Panc1 (cell line): ENCODE measurements around the gene ASH1L. TPM values are rescaled to one million over a fixed set of nuclear protein-coding genes. Genes with fewer than 3 reads are reported as not detected.
"Not testable (repeated sequence)": the region's sequence is repeated elsewhere in the genome, so short reads cannot be mapped to it uniquely, and the experiment has no call there.

ENCODE experiments used
- ATAC-seq: fragments of 200-7000 bp; cut with Tn5 transposase; 2 replicates; pipeline ENCODE4 v1.9.1; 2020; ENCODE audit warnings: mild to moderate bottlenecking, moderate library complexity
- BruUV-seq: library from RNA; stranded (reverse); fragments of 400-500 nt; replicated peaks from 2 replicates; lab custom pipeline; 2021; lab: Mats Ljungman, UMichigan
- CTCF ChIA-PET: fragments of 300-600 bp; sonication (Branson Sonifier 250); formaldehyde crosslinking; loops from one replicate; lab custom pipeline; 2022; ENCODE audit warnings: antibody characterized with exemption; lab: Charles Lee
- POLR2A ChIA-PET: fragments of 300-600 bp; sonication (Branson Sonifier 250); formaldehyde crosslinking; loops from one replicate; lab custom pipeline; 2022; ENCODE audit warnings: antibody characterized with exemption; lab: Charles Lee
- DNase-seq: peaks from one replicate; pipeline ENCODE4 v3.0.0-alpha.2; 2010; ENCODE audit warnings: low read depth, low spot score
- H3K27ac ChIP-seq: 2 replicates; pipeline ENCODE4 v1.5.1; 2011; ENCODE audit warnings: mild to moderate bottlenecking, low read length, inconsistent platforms
- H3K27me3 ChIP-seq: fragments of 200-500 bp; sonication (Bioruptor generic); 2 replicates; pipeline ENCODE4 v1.6.0; 2014; ENCODE audit warnings: low read length, inconsistent platforms; ENCODE audit not compliant: control insufficient read depth, insufficient read depth
- H3K36me3 ChIP-seq: fragments of 200-500 bp; sonication (Bioruptor generic); 2 replicates; pipeline ENCODE4 v1.5.1; 2014; ENCODE audit warnings: inconsistent platforms, mild to moderate bottlenecking, low read length, moderate library complexity; ENCODE audit not compliant: control insufficient read depth, insufficient read depth
- H3K4me1 ChIP-seq: 2 replicates; pipeline ENCODE4 v1.5.1; 2011; ENCODE audit warnings: inconsistent platforms, mild to moderate bottlenecking, low read length, moderate library complexity; ENCODE audit not compliant: control insufficient read depth, insufficient read depth
- H3K4me3 ChIP-seq, 2 experiments: 2 replicates each; pipeline ENCODE4 v1.5.1; 2011 to 2012; ENCODE audit warnings: low read depth in 2 of 2, low read length in 2 of 2, mild to moderate bottlenecking in 2 of 2, inconsistent platforms in 1 of 2, moderate library complexity in 1 of 2
- H3K9me3 ChIP-seq: fragments of 200-500 bp; sonication (Bioruptor generic); 2 replicates; pipeline ENCODE4 v1.5.1; 2014; ENCODE audit warnings: low read depth, mild to moderate bottlenecking, inconsistent platforms, low read length, moderate library complexity; ENCODE audit not compliant: control insufficient read depth, insufficient read depth
- CTCF ChIP-seq: fragments of 450-650 bp; IDR thresholded peaks from 2 replicates; pipeline ENCODE4 v1.5.1; 2017; ENCODE audit warnings: mild to moderate bottlenecking
- POLR2AphosphoS5 ChIP-seq: IDR thresholded peaks from 2 replicates; pipeline ENCODE4 v1.6.1; 2012; ENCODE audit warnings: mild to moderate bottlenecking, low read depth, low read length, moderate library complexity
- REST ChIP-seq, 2 experiments: IDR thresholded peaks; 2 replicates each; pipeline ENCODE4 v1.6.1; 2011 to 2012; ENCODE audit warnings: low read depth in 2 of 2, control low read depth in 1 of 2, low read length in 1 of 2, mild to moderate bottlenecking in 1 of 2, moderate library complexity in 1 of 2; ENCODE audit not compliant: insufficient read depth in 1 of 2
- SIN3A ChIP-seq: IDR thresholded peaks from 2 replicates; pipeline ENCODE4 v1.6.1; 2012; ENCODE audit warnings: low read depth, mild to moderate bottlenecking, low read length, moderate library complexity, borderline replicate concordance; ENCODE audit not compliant: insufficient read depth
- TCF7L2 ChIP-seq: IDR thresholded peaks from 2 replicates; pipeline ENCODE4 v1.6.1; 2011; ENCODE audit warnings: mild to moderate bottlenecking, low read depth, low read length, inconsistent platforms
- in situ Hi-C: cut with HindIII; loops from 2 replicates; pipeline ENCODE4 v1.10.0; 2016; ENCODE audit warnings: low sequenced_read_pairs, low pct_unique_long_range_greater_than_20kb
- intact Hi-C: fragments of 100-400 bp; cut with micrococcal nuclease; formaldehyde crosslinking; loops from one replicate; pipeline ENCODE4 v1.10.0; 2022; ENCODE audit not compliant: unreplicated experiment
- total RNA-seq: library from RNA; stranded (reverse); gene quantifications from one replicate; pipeline ENCODE4 v1.2.1, GENCODE V29; 2021; ENCODE audit not compliant: unreplicated experiment

ASH1L gene
- total RNA-seq, 1 experiment from 2014 or later, result 40.9 TPM

- no peak overlapping the region for H3K27ac ChIP-seq
- DNase-seq (no peak), ATAC-seq (no peak)
- no TSS peak for BruUV-seq
- no peaks in the 10 kb centered on the region for H3K9me3 ChIP-seq
- intact Hi-C loops (no loop called here), in situ Hi-C loops (no loop called here)
- H3K4me3 ChIP-seq, result no peak overlapping the region
- no peak for TF ChIP-seq TCF7L2
- TF ChIP-seq REST (IDR thresholded peaks at IDR 0.05; ENCODE audit: insufficient read depth in 1 of 2, low read depth in 2 of 2, low read length in 1 of 2), result no peak
- TF ChIP-seq CTCF, result no peak
- TF ChIP-seq POLR2AphosphoS5, result no peak
- TF ChIP-seq SIN3A, result no peak
- no peaks in the 10 kb centered on the region for H3K4me1 ChIP-seq
- H3K36me3 ChIP-seq, result peaks cover 14% of the 10 kb centered on the region
- CTCF ChIA-PET, result no interaction called here
- H3K27me3 ChIP-seq, result no peaks in the 10 kb centered on the region
- POLR2A ChIA-PET, result no interaction called here
Measured at GRCh38 chr1:155453141-155453540, 109.5 kb downstream of the ASH1L start.

GRCh38 chr1:155451199-155451598 is 111.4 kb downstream of the ASH1L start:
- ChIA-PET CTCF (no interaction called here), POLR2A (no interaction called here)
- H3K27me3 ChIP-seq, result no peaks in the 10 kb centered on the region
- no peak overlapping the region for H3K27ac ChIP-seq
- intact Hi-C loops (no loop called here), in situ Hi-C loops (no loop called here)
- ATAC-seq (no peak), DNase-seq (no peak)
- H3K9me3 ChIP-seq, result no peaks in the 10 kb centered on the region
- BruUV-seq, result no TSS peak
- no peak for TF ChIP-seq CTCF
- no peak for TF ChIP-seq TCF7L2
- TF ChIP-seq REST (IDR thresholded peaks at IDR 0.05; ENCODE audit: insufficient read depth in 1 of 2, low read depth in 2 of 2, low read length in 1 of 2), result no peak
- no peak for TF ChIP-seq SIN3A
- no peak for TF ChIP-seq POLR2AphosphoS5
- no peaks in the 10 kb centered on the region for H3K4me1 ChIP-seq
- H3K4me3 ChIP-seq, result no peak overlapping the region
- peaks cover 14% of the 10 kb centered on the region for H3K36me3 ChIP-seq

GRCh38 chr1:155442431-155442830 is 120.2 kb downstream of the ASH1L start:
- H3K9me3 ChIP-seq, H3K36me3 ChIP-seq, ATAC-seq, H3K27ac ChIP-seq, H3K4me1 ChIP-seq, CTCF ChIA-PET, DNase-seq, in situ Hi-C loops, POLR2A ChIA-PET, H3K4me3 ChIP-seq, intact Hi-C loops, BruUV-seq, H3K27me3 ChIP-seq: not testable (repeated sequence)
